ENCODE results near the gene PRR35.

GRCh38 chr16:534856-535445 is 25.2 kb upstream of the PRR35 start:
- TF ChIP-seq POLR2AphosphoS5 (IDR thresholded peaks at IDR 0.05) (no peak), CTCF (IDR thresholded peaks at IDR 0.05) (no peak), POLR2A (IDR thresholded peaks at IDR 0.05) (no peak), EP300 (IDR thresholded peaks at IDR 0.05) (no peak)

Data from sigmoid colon (tissue), 4 donors.